ENCODE measurements around the gene AUTS2. TPM values are rescaled to one million over a fixed set of nuclear protein-coding genes. Genes with fewer than 3 reads are reported as not detected.
A peak's percentile ranks its signal among the peaks of the same experiment; 100 is the strongest.

Gene AUTS2
- total RNA-seq, 2 donors from 2014 or later: 2.9 to 7.9 TPM

DNA sequence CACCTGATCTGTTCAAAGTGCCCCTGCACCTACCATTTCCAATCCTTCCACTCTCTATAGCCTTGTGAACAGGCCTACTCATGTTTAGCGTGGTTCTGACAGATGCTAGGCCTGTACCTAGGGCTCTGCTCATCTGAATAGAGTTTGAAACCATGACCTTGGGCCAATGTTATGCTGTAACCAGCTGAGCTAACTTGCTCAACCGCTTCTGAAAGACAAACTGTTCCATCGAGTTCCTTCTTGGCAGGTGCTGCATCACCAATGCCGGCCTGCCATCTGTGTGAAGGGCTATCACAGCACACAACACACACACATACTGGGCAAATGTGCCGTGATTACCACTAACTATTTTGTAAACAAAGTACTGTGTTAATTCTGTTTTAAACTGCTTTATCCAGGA, 1114.7 kb downstream of the AUTS2 start:
- no peak overlapping the region for H3K4me3 Mint-ChIP-seq
- H3K27me3 Mint-ChIP-seq (ENCODE audit: low read depth): no peaks in the 10 kb centered on the region
- no peak for DNase-seq
- peaks cover 12% of the 10 kb centered on the region for H3K4me1 Mint-ChIP-seq (ENCODE audit: low read depth)
- H3K36me3 Mint-ChIP-seq (ENCODE audit: insufficient read depth in 2 of 2): peaks cover 0 to 4% of the 10 kb centered on the region in 2 donors
- no peaks in the 10 kb centered on the region for H3K9me3 Mint-ChIP-seq
- no peak overlapping the region for H3K27ac Mint-ChIP-seq
- no peak for ATAC-seq (replicated peaks in 1 of 2)

DNA sequence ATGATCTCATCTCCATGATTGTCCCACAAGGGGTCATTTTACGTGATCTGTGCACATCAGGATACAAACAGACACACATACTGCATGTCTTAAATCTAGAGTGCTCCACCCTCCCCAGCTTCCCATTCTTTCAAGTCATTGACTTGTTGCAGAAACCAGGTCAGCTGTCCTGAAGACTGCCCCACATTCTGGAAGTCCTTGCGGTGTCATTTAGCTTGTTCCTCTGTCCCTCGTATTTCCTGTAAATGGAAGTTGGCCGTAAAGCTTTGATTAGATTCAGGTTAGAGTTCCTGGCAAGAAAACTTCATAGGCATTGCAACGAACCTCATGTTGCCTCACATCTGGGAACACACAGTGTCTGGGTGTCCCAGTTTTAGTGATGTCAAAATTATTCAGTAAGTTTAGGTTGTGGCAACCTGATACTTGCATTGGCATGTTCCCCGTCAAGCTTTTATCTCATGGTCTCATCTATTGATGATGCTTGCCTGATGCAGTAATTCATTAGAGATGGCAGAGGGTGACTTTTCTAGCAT, 1116.3 kb downstream of the AUTS2 start:
- Mint-ChIP-seq H3K27me3 (ENCODE audit: low read depth) (no peaks in the 10 kb centered on the region), H3K9me3 (no peaks in the 10 kb centered on the region), H3K36me3 (ENCODE audit: insufficient read depth in 2 of 2) (peaks cover 0 to 4% of the 10 kb centered on the region in 2 donors), H3K4me1 (ENCODE audit: low read depth) (peaks cover 17% of the 10 kb centered on the region), H3K4me3 (no peak overlapping the region), H3K27ac (no peak overlapping the region)
- DNase-seq (no peak), ATAC-seq (replicated peaks in 1 of 2) (no peak)

GRCh38 chr7:70717553-70718329, 1119.5 kb downstream of the AUTS2 start:
- Mint-ChIP-seq H3K36me3 (ENCODE audit: insufficient read depth in 2 of 2) (peaks cover 0 to 4% of the 10 kb centered on the region in 2 donors), H3K27ac (no peak overlapping the region), H3K4me1 (ENCODE audit: low read depth) (peaks cover 9% of the 10 kb centered on the region), H3K9me3 (no peaks in the 10 kb centered on the region), H3K4me3 (no peak overlapping the region), H3K27me3 (ENCODE audit: low read depth) (no peaks in the 10 kb centered on the region)
- peak; percentile 24 to 42 for ATAC-seq (replicated peaks in 1 of 2)
- DNase-seq: no peak

GRCh38 chr7:70719125-70719524, 1120.8 kb downstream of the AUTS2 start:
- H3K27ac Mint-ChIP-seq: peak overlapping the region; percentile 68
- ATAC-seq (replicated peaks in 1 of 2) (no peak), DNase-seq (no peak)
- peaks cover 9% of the 10 kb centered on the region for H3K4me1 Mint-ChIP-seq (ENCODE audit: low read depth)
- no peak overlapping the region for H3K4me3 Mint-ChIP-seq
- H3K27me3 Mint-ChIP-seq (ENCODE audit: low read depth): no peaks in the 10 kb centered on the region
- H3K36me3 Mint-ChIP-seq (ENCODE audit: insufficient read depth in 2 of 2): peaks cover 0 to 4% of the 10 kb centered on the region in 2 donors
- no peaks in the 10 kb centered on the region for H3K9me3 Mint-ChIP-seq

GRCh38 chr7:70720191-70720873, 1122.1 kb downstream of the AUTS2 start:
- H3K27ac Mint-ChIP-seq: peak overlapping the region; percentile 86
- ATAC-seq (replicated peaks in 1 of 2) (no peak), DNase-seq (no peak)
- H3K4me3 Mint-ChIP-seq: peak overlapping the region in 1 of 2 donors; percentile 71
- H3K9me3 Mint-ChIP-seq: no peaks in the 10 kb centered on the region
- peaks cover 0 to 4% of the 10 kb centered on the region in 2 donors for H3K36me3 Mint-ChIP-seq (ENCODE audit: insufficient read depth in 2 of 2)
- H3K27me3 Mint-ChIP-seq (ENCODE audit: low read depth): no peaks in the 10 kb centered on the region
- H3K4me1 Mint-ChIP-seq (ENCODE audit: low read depth): peaks cover 9% of the 10 kb centered on the region

- Mint-ChIP-seq H3K4me3 (peak overlapping the region in 1 of 2 donors; percentile 60), H3K4me1 (ENCODE audit: low read depth) (peaks cover 9% of the 10 kb centered on the region), H3K36me3 (ENCODE audit: insufficient read depth in 2 of 2) (no peaks in the 10 kb centered on the region), H3K9me3 (no peaks in the 10 kb centered on the region), H3K27ac (peak overlapping the region; percentile 38), H3K27me3 (ENCODE audit: low read depth) (no peaks in the 10 kb centered on the region)
- DNase-seq (no peak), ATAC-seq (replicated peaks in 1 of 2) (no peak)
Measured at GRCh38 chr7:70721500-70721899, 1123.2 kb downstream of the AUTS2 start.

- Mint-ChIP-seq H3K27ac (no peak overlapping the region), H3K36me3 (ENCODE audit: insufficient read depth in 2 of 2) (no peaks in the 10 kb centered on the region), H3K4me3 (no peak overlapping the region), H3K4me1 (ENCODE audit: low read depth) (peaks cover under 1% of the 10 kb centered on the region), H3K27me3 (ENCODE audit: low read depth) (no peaks in the 10 kb centered on the region), H3K9me3 (no peaks in the 10 kb centered on the region)
- no peak for DNase-seq
- ATAC-seq (replicated peaks in 1 of 2): no peak
Measured at GRCh38 chr7:70723339-70723738, 1125.1 kb downstream of the AUTS2 start.

GRCh38 chr7:70725448-70725847, 1127.2 kb downstream of the AUTS2 start:
- Mint-ChIP-seq H3K27me3 (ENCODE audit: low read depth) (no peaks in the 10 kb centered on the region), H3K4me1 (ENCODE audit: low read depth) (no peaks in the 10 kb centered on the region), H3K36me3 (ENCODE audit: insufficient read depth in 2 of 2) (no peaks in the 10 kb centered on the region), H3K4me3 (peak overlapping the region in 1 of 2 donors; percentile 17), H3K27ac (no peak overlapping the region), H3K9me3 (peaks cover 0 to 2% of the 10 kb centered on the region in 2 donors)
- ATAC-seq (replicated peaks in 1 of 2): no peak
- DNase-seq: no peak

DNA sequence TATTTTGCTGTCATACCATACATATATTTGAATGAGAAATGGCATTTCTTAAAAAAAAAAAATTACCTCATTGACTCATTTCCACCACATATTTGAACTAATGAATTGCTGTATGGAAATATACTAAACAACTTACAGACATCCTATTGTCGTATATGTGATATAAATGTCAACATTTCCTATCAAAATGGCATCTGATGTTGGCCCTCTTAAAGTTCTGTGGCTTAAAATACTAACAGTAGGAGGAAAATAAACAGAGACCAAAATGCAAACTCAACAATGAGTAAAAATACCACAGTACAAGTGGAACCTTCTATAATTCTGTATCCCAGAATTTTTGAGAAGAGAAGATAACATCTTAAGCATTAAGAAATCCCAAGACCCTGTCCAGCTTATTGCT, 1128.0 kb downstream of the AUTS2 start:
- Mint-ChIP-seq H3K36me3 (ENCODE audit: insufficient read depth in 2 of 2) (no peaks in the 10 kb centered on the region), H3K4me3 (no peak overlapping the region), H3K4me1 (ENCODE audit: low read depth) (no peaks in the 10 kb centered on the region), H3K9me3 (peaks cover 0 to 2% of the 10 kb centered on the region in 2 donors), H3K27ac (no peak overlapping the region), H3K27me3 (ENCODE audit: low read depth) (no peaks in the 10 kb centered on the region)
- DNase-seq (no peak), ATAC-seq (replicated peaks in 1 of 2) (no peak)

GRCh38 chr7:70726951-70727378, 1128.7 kb downstream of the AUTS2 start:
- ATAC-seq (replicated peaks in 1 of 2) (no peak), DNase-seq (no peak)
- no peaks in the 10 kb centered on the region for H3K36me3 Mint-ChIP-seq (ENCODE audit: insufficient read depth in 2 of 2)
- peak overlapping the region in 1 of 2 donors; percentile 43 for H3K4me3 Mint-ChIP-seq
- H3K27ac Mint-ChIP-seq: no peak overlapping the region
- H3K9me3 Mint-ChIP-seq: peaks cover 0 to 2% of the 10 kb centered on the region in 2 donors
- no peaks in the 10 kb centered on the region for H3K4me1 Mint-ChIP-seq (ENCODE audit: low read depth)
- H3K27me3 Mint-ChIP-seq (ENCODE audit: low read depth): no peaks in the 10 kb centered on the region

DNA sequence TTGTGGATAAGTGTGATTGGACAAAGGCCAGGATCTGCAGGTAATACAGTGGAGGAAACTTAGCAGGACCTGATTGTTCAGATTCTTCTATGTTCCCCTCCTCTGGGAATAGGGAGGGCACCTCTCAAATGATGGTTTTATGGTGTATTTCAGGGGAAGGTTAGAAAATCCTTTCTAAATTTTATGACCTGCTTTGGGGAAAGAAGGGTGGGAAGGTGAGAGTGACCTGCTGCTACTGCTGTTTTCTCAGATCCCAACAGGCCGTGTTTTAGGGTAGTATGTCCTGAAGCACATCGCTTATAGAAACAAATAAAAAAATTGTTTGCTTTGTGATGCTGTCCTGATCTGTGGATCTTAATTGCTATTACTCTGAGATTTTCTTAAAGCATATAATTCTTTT, 1129.6 kb downstream of the AUTS2 start:
- peaks cover 0 to 2% of the 10 kb centered on the region in 2 donors for H3K9me3 Mint-ChIP-seq
- no peaks in the 10 kb centered on the region for H3K36me3 Mint-ChIP-seq (ENCODE audit: insufficient read depth in 2 of 2)
- no peak overlapping the region for H3K4me3 Mint-ChIP-seq
- H3K27ac Mint-ChIP-seq: no peak overlapping the region
- no peaks in the 10 kb centered on the region for H3K4me1 Mint-ChIP-seq (ENCODE audit: low read depth)
- no peaks in the 10 kb centered on the region for H3K27me3 Mint-ChIP-seq (ENCODE audit: low read depth)
- DNase-seq (no peak), ATAC-seq (replicated peaks in 1 of 2) (no peak)

DNA sequence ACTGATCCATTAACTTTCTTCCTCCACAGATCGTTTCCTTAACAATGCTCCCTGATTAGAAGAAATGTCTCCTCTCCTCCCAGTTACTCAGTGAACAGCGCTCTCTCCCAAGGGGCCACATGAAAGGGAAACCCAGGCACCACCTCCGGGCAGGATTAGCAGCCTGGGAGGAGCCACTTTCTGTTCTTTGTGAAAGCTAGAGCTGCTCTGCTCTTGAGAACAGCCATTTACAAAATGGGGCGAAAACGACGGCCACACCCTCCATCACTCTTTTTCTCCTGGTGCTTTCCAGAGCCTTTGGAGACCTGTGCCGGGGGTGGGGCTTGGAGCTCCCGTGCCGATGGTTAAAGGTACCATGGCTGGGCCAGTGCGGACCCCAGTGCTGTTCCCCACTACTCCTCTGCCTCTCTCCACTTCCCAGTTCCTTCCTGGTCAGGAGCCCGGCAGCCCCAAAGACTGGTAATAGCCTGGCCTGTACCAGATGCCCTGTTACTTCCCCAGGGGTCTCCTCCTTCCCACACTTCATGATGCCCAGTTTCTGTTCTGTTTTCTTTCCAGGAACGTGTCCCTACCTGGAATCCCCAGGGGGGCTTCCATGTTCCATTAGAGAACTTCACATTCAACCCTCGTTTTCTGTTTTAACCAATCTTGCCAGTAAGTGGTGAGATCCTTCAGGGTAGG, 1130.7 kb downstream of the AUTS2 start:
- DNase-seq (no peak), ATAC-seq (replicated peaks in 1 of 2) (no peak)
- Mint-ChIP-seq H3K4me1 (ENCODE audit: low read depth) (no peaks in the 10 kb centered on the region), H3K9me3 (peaks cover 0 to 2% of the 10 kb centered on the region in 2 donors), H3K4me3 (no peak overlapping the region), H3K27me3 (ENCODE audit: low read depth) (no peaks in the 10 kb centered on the region), H3K27ac (no peak overlapping the region), H3K36me3 (ENCODE audit: insufficient read depth in 2 of 2) (no peaks in the 10 kb centered on the region)

Measured in activated T-cell treated with anti-CD3 and anti-CD28 coated beads, Interleukin-2, amount 50 U/mL, for 72 hours (primary cell).